ENCODE measurements around the gene RAP1B. TPM values are rescaled to one million over a fixed set of nuclear protein-coding genes. Genes with fewer than 3 reads are reported as not detected.
A peak's percentile ranks its signal among the peaks of the same experiment; 100 is the strongest.
"Not testable (repeated sequence)": the region's sequence is repeated elsewhere in the genome, so short reads cannot be mapped to it uniquely, and the experiment has no call there.

The RAP1B gene
- polyA plus RNA-seq, 3 donors = 190 to 193 (median 191) TPM

DNA sequence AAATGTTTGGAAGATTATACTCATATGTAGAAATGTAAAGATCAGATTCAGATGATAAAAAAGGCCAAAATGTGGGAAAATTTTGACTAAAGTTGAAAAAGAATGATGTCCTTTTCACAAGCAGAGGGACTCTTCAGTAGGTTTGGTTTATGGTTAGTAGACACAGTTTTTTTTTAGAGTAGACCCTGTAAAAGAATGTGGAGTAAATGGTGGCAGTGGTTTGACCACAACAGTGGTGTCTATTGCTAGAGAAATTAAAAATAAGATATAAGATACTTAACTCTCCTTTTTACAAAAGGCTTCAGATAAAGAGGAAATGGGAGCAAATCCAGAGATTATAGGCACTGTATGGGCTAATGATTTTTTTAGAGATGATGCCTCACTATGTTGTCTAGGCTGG, 21.8 kb downstream of the RAP1B start:
- no peak for DNase-seq (ENCODE audit: low read depth in 3 of 3, low spot score in 2 of 3)

DNA sequence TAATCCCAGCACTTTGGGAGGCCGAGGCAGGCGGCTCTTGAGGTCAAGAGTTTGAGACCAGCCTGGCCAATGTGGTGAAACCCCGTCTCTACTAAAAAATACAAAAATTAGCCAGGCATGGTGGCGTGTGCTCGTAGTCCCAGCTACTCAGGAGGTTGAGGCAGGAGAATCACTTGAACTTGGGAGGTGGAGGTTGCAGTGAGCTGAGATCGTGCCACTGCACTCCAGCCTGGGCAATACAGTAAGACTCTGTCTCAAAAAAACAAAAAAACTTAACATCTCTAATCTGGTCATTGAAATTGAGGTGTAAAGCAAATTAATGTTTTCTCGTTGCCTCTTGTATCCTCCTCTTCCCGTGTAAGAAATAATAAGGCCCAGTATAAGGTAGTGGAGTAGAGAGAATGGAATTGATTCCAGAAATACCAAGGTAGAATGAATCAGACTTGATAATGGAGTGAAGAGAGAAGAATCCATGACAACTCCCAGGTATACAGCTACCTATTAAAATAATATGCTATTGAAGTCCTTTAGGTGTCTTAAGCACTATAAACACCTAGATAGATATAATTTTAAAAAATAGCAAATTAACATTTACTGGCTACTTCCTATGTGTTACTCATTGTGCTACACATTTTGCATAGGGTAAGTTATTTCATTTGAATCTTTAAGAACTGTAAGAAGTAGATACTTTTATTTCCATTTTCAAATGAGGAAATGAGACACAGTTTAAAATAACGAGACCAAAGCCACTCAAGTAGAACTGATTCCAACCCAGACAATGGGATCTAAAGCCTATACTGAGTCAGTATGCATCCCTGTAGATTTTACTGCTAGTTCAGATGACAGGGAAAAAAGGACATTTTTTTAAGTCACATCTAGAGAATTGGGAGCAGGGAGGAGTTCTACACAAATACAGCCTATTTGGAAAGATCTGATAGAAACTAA, 23.2 kb downstream of the RAP1B start:
- no peak for DNase-seq (ENCODE audit: low read depth in 3 of 3, low spot score in 2 of 3)

DNA sequence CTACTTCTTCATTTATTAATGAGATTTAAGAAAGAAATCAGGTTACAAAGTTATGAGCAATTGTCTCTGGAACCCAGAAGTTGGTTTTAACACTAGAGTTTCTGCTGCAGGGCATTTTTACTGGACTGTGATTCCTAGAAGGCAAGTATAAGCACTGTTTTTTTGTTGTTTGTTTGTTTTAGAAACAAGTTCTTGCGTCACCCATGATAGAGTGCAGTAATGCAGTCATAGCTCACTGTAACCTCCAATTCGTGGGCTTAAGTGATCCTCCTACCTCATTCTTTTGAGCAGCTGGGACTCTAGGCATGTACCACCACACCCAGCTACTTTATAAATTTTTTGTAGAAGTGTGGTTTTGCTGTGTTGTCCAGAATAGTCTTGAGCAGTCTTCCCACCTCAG, 25.6 kb downstream of the RAP1B start:
- no peak for DNase-seq (ENCODE audit: low read depth in 3 of 3, low spot score in 2 of 3)

DNA sequence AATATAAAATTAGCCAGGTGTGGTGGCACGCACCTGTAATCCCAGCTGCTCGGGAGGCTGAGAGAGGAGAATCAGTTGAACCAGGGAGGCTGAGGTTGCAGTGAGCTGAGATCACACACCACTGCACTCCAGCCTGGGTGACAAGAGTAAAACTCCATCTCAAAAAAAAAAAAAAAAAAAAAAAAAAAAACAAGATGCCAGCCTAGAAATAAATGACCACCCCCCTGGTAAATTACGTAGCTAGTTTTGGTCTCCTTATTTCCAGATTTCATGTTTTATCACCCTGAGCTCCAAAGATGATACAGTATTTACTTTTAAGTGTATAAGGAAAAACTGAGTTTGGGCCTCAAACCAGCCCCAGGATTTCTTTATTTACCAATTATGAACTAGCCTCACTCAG, 26.7 kb downstream of the RAP1B start:
- DNase-seq (ENCODE audit: low read depth in 3 of 3, low spot score in 2 of 3) = not testable (repeated sequence)

DNA sequence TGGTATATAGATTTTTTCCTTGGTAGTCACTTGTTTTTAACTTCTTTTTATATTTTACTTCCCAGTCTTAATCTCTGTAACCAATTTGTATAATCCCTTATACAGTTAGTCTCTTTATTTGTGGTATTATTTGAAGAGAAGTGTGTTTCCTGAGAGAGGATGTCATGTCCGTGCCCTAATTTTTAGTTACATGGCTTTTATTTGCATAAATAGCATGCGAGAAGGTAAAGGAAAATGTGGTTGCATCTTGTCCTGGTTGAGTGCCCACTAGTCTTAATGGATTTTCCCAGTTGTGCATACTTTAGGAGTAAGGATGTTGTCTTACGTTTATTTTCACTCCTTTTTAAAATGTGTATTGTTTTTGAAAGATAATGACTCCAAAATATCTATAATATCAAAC, 27.5 kb downstream of the RAP1B start:
- DNase-seq (ENCODE audit: low read depth in 3 of 3, low spot score in 2 of 3) = no peak

DNA sequence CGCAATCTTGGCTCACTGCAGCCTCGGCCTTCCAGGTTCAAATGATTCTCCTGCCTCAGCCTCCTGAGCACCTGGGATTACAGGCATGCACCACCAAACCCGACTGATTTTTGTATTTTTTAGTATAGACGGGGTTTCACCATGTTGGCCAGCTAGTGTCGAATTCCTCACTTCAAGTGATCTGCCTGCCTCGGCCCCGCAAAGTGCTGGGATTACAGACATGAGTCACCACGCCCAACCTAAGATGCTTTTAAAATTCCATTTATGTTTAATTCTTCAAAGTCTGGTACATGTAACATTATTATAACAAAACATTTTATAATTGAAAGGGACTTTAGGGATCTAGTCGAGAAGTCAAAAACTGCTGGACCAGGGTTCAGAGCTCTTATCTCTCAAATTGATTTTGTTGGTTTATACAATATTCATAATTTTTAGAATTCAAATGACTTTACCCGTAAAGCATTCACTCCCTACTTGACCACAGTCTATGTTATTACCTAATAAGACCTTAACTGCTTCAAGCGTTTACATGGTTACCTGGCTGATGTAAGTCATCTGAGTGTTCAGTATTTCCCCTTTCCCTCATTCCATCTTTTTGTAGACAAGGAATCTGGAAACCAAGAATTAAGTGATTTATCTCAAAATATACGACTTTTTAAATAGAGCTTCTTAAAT, 28.2 kb downstream of the RAP1B start:
- no peak for DNase-seq (ENCODE audit: low read depth in 3 of 3, low spot score in 2 of 3)

DNA sequence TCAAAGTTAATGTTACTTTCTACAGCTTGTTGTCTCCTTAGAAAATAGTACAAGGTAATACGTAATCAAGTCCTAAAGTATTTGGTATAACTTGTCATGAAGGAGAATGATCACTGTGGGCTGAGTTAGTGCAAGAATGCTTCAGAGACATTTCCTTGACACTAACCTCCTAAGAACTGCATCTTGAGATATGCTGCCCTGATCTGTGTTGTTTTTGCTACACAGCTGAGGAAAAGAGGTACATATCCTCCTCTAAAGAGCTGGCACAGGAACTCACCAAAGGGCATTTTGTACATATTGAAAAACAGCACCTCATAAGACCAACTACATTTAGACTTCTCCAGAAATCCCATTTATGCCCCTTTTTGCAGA, 28.7 kb downstream of the RAP1B start:
- DNase-seq (ENCODE audit: low read depth in 3 of 3, low spot score in 2 of 3) = no peak

DNA sequence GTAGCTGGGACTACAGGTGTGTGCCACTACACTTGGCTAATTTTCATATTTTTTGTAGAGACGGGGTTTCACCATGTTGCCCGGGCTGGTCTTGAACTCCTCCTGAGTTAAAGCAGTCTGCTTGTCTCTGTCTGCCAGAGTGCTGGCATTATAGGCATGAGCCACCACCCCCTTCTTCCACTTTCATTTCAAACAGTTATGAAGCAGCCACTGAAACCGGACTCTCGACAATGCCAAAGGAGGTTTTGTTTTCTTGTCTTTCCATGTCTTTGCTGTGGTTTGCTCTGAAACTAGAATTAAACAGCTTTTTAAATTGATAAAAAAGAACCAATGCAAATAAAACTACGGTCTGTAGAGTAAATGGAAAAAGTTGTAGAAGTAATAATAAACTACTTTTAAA, 30.4 kb downstream of the RAP1B start:
- no peak for DNase-seq (ENCODE audit: low read depth in 3 of 3, low spot score in 2 of 3)

DNA sequence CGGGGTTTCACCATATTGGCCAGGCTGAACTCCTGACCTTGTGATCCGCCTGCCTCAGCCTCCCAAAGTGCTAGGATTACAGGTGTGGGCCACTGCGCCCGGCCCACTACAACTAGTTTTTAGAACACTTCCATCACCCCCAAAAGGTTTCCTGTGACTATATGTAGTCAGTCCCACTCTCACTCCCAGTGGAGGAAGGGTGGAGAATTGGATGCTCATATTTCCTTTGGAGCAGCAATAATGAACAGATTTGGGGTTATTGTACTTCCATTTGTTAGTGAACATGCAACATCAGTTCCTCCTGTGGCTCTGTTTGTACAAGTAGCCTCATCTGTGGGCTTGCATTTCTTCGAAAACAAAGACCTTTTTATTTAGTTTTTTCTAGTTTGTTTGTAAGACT, 35.8 kb downstream of the RAP1B start:
- DNase-seq (ENCODE audit: low read depth in 3 of 3, low spot score in 2 of 3) = no peak

DNA sequence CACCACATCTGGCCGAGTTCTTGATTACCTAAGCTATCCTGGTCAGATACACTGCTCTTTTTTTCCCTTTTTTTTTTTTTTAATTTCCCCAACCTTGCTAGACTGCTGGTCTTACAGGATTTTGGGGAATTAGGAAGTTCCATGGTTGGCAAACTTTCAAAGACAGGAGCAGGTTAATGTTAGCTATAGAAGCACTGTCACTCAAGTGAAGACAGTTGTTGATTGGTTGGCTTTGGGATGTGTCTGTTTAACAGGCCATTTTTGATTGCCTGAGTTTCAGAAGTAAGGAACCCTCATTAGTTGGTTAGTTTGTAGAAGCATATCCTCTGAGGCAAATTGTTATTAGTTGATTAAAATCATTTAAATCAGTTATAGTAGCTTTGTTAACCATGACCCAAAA, 36.8 kb downstream of the RAP1B start:
- DNase-seq (ENCODE audit: low read depth in 3 of 3, low spot score in 2 of 3) = no peak

DNA sequence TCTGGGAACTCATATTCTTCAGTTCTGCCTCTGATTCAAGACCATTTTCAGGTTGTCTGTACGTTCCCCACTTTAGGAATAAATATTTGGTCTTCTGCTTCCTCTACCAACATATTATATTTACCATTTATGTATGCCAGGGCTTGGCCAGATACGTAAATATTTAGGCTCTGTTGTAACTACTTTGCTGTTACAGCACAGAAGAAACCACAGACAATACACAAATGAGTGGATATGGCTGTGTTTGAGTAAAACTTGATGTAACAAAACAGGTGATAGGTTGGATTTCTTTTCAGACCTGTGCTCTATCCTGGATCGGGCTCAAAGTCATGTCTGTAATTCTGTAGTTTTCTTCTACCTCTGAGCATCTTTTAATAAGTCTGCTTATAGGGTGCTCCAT, 37.5 kb downstream of the RAP1B start:
- DNase-seq (ENCODE audit: low read depth in 3 of 3, low spot score in 2 of 3) = no peak

DNA sequence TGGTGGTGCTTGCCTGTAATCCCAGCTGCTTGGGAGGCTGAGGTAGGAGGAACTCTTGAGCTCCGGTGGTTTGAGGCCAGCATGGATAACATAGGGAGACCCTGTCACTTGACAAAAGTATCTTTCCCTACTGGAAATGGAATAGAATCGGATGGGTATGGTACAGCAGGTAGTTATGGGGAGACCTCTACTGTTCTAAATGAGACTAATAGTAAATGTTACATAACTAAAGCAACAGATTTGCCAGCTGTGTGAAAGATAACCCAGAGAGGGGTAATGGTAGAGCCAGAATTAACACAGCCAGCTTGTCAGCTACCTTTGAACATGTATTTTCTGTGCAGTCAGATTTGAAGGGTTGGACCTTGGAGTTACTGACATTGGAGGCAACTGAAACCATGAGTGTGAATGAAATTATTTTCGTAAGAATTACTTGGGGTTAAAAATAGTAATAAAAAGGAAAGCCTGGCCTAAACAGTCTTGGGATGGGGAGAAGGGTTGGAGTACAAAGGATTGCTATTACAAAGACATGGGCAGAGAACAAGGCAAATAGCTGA, 54.4 kb downstream of the RAP1B start:
- DNase-seq (ENCODE audit: low read depth in 3 of 3, low spot score in 2 of 3) = no peak

DNA sequence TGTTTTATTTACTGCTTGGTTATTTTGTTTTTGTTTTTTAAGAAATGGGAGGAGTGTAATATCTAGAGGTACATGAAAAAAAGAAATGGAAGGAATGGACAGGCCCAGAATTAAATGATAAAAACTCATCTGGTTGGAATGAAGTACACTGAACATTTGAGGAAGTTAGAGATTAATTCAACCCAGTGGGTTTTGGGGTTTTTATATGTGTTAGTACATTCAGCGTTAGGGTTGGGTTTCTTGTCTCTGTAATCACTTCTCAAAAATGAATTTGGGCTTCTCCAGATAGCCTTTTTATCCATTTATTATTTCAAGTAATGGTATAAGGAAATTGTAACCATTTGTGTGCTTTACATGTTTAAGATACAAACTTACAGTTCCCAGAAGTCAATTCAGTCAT, 56.6 kb downstream of the RAP1B start:
- no peak for DNase-seq (ENCODE audit: low read depth in 3 of 3, low spot score in 2 of 3)

DNA sequence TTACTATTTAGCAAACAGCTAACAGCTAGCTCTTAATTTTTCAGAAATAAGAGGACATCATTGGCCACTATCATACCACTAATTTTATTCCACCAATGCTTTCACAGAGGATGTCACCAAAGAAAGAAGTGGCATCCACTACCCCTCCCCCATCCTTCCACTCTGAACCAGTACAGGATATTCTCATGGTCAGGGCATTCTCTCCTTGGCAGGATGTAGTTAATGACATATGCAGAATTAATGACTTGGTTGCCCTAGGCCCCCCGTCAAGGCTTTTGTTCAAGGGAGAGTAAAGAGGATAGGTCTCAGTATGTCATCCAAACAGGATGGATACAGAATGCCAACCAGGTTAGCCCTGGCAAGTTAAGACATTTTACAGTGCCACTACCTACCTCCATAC, 57.2 kb downstream of the RAP1B start:
- DNase-seq (ENCODE audit: low read depth in 3 of 3, low spot score in 2 of 3) = no peak

DNA sequence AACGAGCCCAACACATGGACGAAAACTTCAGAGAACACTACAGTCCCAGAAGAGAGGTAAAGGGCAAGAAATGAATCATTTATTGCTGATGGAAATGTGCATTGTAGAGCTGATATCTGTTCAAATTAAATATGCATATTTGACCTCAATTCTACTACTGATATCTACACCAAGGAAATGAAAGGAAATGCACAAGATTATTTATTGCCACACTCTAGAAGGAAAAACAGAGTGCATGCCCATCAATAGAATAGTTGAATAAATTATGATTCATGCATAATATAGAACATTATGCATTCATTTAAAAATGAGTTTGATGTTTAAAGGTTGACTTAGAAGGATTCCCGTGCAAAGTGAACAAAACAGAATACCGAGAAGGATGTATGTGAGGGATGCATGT, 60.5 kb downstream of the RAP1B start:
- DNase-seq (ENCODE audit: low read depth in 3 of 3, low spot score in 2 of 3) = no peak

DNA sequence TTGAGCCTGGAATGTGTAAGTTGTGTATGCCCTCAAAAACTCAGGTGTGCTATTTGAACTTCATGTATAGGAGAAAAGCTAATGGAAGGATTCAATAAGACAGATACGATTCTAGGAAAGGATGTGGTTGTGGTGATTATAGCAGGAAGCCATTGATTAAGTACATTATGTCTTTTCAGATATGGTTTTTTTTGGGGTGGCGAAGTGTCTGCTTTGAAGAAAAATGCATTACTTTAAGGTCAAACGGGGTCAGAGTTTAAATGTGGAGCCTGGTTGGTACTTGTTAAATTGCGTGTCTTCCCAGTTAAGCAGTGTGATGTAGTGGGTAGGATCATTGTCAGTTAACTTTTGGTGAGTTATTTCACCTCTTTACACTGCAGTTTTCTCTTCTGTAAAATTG, 63.1 kb downstream of the RAP1B start:
- no peak for DNase-seq (ENCODE audit: low read depth in 3 of 3, low spot score in 2 of 3)

DNA sequence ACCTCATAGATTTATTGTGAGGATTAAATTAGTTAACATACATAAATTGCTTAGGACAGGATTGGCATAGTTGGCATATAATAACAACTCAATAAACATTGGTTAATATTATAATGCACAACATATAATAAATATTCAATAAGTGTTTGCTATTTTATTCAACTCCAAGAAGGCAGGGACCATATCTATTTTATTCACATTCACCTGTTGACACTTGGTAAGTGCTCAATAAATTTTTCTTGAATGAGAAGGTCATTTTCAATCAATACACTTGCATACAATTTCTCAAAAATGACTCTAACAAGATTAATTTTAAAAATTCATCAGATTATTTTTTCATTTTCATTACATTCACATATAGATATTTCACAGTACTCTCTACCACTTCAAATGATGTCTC, 63.7 kb downstream of the RAP1B start:
- DNase-seq (ENCODE audit: low read depth in 3 of 3, low spot score in 2 of 3) = no peak

DNA sequence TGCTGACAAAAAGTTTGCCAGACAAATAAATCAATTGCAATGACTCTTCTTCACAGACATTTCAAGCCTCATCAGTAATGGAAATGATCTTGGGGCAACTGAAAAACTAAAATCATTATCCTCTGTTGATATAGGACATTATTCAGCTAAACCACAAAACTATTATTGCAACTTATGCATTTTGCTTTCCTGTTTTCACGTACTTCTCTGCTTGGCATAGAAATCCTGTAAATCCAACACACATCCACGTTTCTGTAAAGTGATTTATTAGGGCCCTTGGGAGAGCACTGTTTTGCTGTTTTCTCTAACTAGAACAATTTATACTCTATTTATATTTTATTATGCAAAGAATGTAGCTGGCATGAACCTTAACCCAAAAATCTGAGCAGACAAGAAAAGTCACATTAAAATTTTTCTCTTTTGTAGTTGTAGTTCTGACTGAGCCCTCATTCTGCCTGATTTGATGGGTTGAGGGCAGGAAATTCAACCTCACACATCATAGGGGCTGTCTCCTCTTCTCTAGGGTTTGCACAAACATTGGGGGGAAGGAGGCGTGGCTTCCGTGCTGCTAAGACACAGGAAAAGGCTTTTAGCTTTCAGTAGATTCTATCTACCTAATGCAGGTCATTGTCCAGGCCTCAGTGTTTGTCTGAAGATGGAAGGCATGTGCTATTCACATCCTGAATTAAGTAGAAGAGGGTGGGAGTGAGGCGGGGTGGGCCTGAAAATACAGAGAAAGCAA, 64.6 kb downstream of the RAP1B start:
- DNase-seq (ENCODE audit: low read depth in 3 of 3, low spot score in 2 of 3) = no peak

DNA sequence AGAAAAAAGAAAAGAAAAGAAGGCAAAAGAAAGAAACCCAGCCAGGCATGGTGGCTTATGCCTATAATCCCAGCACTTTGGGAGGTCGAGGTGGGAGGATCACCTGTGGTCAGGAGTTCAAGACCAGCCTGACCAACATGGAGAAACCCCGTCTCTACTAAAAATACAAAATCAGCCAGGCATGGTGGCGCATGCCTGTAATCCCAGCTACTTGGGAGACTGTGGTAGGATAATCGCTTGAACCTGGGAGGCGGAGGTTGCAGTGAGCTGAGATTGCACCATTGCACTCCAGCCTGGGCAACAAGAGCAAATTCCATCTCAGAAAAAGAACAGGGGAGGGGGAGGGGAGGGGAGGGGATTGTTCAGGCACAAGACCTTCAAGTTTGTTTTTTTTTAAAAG, 66.2 kb downstream of the RAP1B start:
- not testable (repeated sequence) for DNase-seq (ENCODE audit: low read depth in 3 of 3, low spot score in 2 of 3)

DNA sequence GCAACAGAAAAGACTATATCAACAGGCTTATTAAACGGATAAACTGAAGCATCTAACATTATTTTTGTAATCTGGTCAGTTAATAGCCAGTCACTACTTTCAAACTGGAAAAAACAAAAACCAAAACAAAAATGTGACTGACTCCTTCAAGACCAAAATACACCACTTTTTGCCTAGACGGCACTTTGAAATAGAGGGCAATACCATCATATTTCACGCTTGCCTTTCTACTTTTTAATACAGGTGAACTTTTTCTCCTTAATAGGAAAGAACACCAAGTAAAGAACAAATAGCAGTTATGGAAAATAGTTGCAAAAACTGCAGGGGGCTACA, 75.5 kb downstream of the RAP1B start:
- DNase-seq (ENCODE audit: low read depth in 3 of 3, low spot score in 2 of 3) = peak in 1 of 3 donors; percentile 7
